ENCODE data around the gene SEL1L3. TPM values are rescaled to one million over a fixed set of nuclear protein-coding genes. Genes with fewer than 3 reads are reported as not detected.

The SEL1L3 gene
- total and polyA plus RNA-seq, 2 donors (not counting 1 experiment from before 2014, with no cell fraction given) = 13.2 to 56.3 TPM

DNA sequence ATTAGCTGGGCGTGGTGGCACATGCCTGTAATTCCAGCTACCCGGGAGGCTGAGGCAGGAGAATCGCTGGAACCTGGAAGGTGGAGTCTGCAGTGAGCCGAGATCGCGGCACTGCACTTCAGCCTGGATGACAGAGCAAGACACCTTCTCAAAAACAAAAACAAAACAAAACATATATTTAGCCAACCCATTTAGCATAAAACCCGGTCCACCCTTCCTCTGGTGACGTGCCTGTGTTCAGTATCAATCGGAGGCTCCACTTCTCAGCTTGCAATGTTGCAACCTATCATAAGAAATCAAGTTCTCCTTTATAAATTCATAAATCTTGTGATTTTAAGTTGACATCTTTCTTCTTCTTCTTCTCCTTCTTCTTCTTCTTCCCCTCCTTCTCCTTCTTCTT lies 133.2 kb downstream of the SEL1L3 start:
- no peak for DNase-seq (ENCODE audit: low read depth in 2 of 2)

DNA sequence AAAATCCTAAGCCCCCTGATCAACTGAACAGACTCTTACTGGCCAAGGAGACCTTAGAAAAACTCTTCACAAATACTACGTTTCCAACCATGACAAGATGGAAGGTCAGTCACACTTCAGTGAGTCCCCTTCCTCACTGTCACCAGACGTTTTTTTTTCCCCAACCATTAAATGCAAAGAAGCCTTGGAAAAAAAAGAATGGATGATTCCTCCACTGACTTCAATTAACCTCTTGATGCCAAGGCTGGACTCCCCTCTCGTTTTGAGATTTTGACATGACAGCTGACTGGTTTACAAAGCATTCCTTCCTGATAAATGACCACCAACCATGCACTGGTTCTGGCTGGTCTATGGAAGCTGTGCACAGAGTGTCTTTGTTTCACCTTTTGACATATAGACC lies 133.9 kb downstream of the SEL1L3 start:
- no peaks in the 10 kb centered on the region for H3K36me3 ChIP-seq (ENCODE audit: control insufficient read depth, insufficient read depth, low read length)
- TF ChIP-seq EZH2 (IDR thresholded peaks at IDR 0.05; ENCODE audit: low read length, missing control alignments) = no peak
- TF ChIP-seq, protein P1, sequence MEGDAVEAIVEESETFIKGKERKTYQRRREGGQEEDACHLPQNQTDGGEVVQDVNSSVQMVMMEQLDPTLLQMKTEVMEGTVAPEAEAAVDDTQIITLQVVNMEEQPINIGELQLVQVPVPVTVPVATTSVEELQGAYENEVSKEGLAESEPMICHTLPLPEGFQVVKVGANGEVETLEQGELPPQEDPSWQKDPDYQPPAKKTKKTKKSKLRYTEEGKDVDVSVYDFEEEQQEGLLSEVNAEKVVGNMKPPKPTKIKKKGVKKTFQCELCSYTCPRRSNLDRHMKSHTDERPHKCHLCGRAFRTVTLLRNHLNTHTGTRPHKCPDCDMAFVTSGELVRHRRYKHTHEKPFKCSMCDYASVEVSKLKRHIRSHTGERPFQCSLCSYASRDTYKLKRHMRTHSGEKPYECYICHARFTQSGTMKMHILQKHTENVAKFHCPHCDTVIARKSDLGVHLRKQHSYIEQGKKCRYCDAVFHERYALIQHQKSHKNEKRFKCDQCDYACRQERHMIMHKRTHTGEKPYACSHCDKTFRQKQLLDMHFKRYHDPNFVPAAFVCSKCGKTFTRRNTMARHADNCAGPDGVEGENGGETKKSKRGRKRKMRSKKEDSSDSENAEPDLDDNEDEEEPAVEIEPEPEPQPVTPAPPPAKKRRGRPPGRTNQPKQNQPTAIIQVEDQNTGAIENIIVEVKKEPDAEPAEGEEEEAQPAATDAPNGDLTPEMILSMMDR (conservative IDR thresholded peaks at IDR 0.05 in 1 of 2, IDR thresholded peaks at IDR 0.05 in 1 of 2; ENCODE audit: low read depth in 1 of 2, low read length in 2 of 2) = no peak

More for the DNA sequence above, 133.2 kb downstream of the SEL1L3 start:
- no peaks in the 10 kb centered on the region for H3K9me3 ChIP-seq (ENCODE audit: control insufficient read depth, insufficient read depth, low read depth, low read length)
- no peaks in the 10 kb centered on the region for H3K4me1 ChIP-seq (ENCODE audit: control insufficient read depth, extremely low read depth, insufficient read depth, low read length)
- no peaks in the 10 kb centered on the region for H3K27me3 ChIP-seq (ENCODE audit: control insufficient read depth, insufficient read depth, low read length)
- H3K4me2 ChIP-seq (ENCODE audit: extremely low read depth, insufficient read depth, low read length) = no peak overlapping the region
- H3K4me3 ChIP-seq (replicated peaks in 1 of 4; ENCODE audit: control extremely low read depth in 1 of 4, insufficient read depth in 1 of 4, low read depth in 3 of 4, low read length in 4 of 4) = no peak overlapping the region
- H3K36me3 ChIP-seq (ENCODE audit: control insufficient read depth, insufficient read depth, low read length) = no peaks in the 10 kb centered on the region
- no peak for TF ChIP-seq EZH2 (IDR thresholded peaks at IDR 0.05; ENCODE audit: low read length, missing control alignments)
- TF ChIP-seq, protein P1 (conservative IDR thresholded peaks at IDR 0.05 in 1 of 2, IDR thresholded peaks at IDR 0.05 in 1 of 2; ENCODE audit: low read depth in 1 of 2, low read length in 2 of 2) = no peak
- H3K79me2 ChIP-seq (ENCODE audit: control insufficient read depth, insufficient read depth, low read length) = no peaks in the 10 kb centered on the region
- H2AFZ ChIP-seq (ENCODE audit: low read length) = no peak overlapping the region
- H4K20me1 ChIP-seq (ENCODE audit: control insufficient read depth, extremely low read depth, insufficient read depth, low read length) = no peaks in the 10 kb centered on the region
- no peak overlapping the region for H3K9ac ChIP-seq (ENCODE audit: insufficient read depth, low read length)
- H3K27ac ChIP-seq (ENCODE audit: insufficient read depth, low read length) = no peak overlapping the region

DNA sequence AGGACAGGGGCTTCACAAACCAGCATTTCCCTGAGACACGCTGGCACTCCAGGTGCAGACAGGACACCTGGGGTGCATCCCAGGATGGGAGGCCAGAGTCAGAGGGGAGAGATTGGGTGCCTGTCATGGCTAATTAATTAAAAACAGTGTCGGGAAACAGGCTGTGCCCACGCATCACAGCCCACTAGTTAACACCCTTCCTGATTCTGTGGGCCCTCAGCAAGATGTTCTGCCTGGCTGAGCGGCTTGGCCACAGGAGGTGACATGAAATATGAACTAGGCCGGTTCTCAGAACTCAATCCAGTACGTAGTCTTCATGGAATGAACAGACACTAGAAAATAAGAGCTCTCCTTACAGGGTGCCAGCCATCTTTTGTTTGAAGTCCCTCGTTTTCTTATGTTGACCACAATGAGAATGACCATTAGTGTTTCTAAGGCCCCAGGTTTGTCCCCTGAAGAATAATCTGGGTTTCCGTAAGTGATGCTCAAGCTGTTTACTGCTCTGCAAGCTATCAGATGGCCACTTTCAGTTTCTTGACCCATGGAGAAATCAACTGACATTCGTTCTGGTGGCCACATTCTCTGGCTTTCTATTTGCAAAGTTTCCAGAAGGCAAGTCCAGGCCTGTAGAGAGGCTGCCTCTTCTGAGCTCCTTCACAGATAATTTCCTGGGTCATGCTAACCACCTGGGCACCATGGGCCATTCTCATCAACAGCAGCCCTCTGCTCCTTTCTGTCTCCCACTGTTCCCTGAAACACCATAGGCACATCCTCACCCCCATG lies 134.9 kb downstream of the SEL1L3 start:
- Histone ChIP-seq H4K20me1 (ENCODE audit: control insufficient read depth, extremely low read depth, insufficient read depth, low read length) (no peaks in the 10 kb centered on the region), H3K79me2 (ENCODE audit: control insufficient read depth, insufficient read depth, low read length) (no peaks in the 10 kb centered on the region), H3K4me1 (ENCODE audit: control insufficient read depth, extremely low read depth, insufficient read depth, low read length) (no peaks in the 10 kb centered on the region), H3K9ac (ENCODE audit: insufficient read depth, low read length) (no peak overlapping the region), H3K27ac (ENCODE audit: insufficient read depth, low read length) (no peak overlapping the region), H3K4me3 (replicated peaks in 1 of 4; ENCODE audit: control extremely low read depth in 1 of 4, insufficient read depth in 1 of 4, low read depth in 3 of 4, low read length in 4 of 4) (no peak overlapping the region), H2AFZ (ENCODE audit: low read length) (no peak overlapping the region), H3K9me3 (ENCODE audit: control insufficient read depth, insufficient read depth, low read depth, low read length) (no peaks in the 10 kb centered on the region), H3K4me2 (ENCODE audit: extremely low read depth, insufficient read depth, low read length) (no peak overlapping the region), H3K36me3 (ENCODE audit: control insufficient read depth, insufficient read depth, low read length) (no peaks in the 10 kb centered on the region), H3K27me3 (ENCODE audit: control insufficient read depth, insufficient read depth, low read length) (no peaks in the 10 kb centered on the region)
- DNase-seq (ENCODE audit: low read depth in 2 of 2) = no peak
- TF ChIP-seq EZH2 (IDR thresholded peaks at IDR 0.05; ENCODE audit: low read length, missing control alignments) = no peak
- TF ChIP-seq, protein P1 (conservative IDR thresholded peaks at IDR 0.05 in 1 of 2, IDR thresholded peaks at IDR 0.05 in 1 of 2; ENCODE audit: low read depth in 1 of 2, low read length in 2 of 2) = no peak

More for the DNA sequence above, 133.9 kb downstream of the SEL1L3 start:
- Histone ChIP-seq H3K4me2 (ENCODE audit: extremely low read depth, insufficient read depth, low read length) (no peak overlapping the region), H3K79me2 (ENCODE audit: control insufficient read depth, insufficient read depth, low read length) (no peaks in the 10 kb centered on the region), H3K9ac (ENCODE audit: insufficient read depth, low read length) (no peak overlapping the region), H2AFZ (ENCODE audit: low read length) (no peak overlapping the region), H3K27ac (ENCODE audit: insufficient read depth, low read length) (no peak overlapping the region), H4K20me1 (ENCODE audit: control insufficient read depth, extremely low read depth, insufficient read depth, low read length) (no peaks in the 10 kb centered on the region), H3K9me3 (ENCODE audit: control insufficient read depth, insufficient read depth, low read depth, low read length) (no peaks in the 10 kb centered on the region), H3K4me1 (ENCODE audit: control insufficient read depth, extremely low read depth, insufficient read depth, low read length) (no peaks in the 10 kb centered on the region), H3K4me3 (replicated peaks in 1 of 4; ENCODE audit: control extremely low read depth in 1 of 4, insufficient read depth in 1 of 4, low read depth in 3 of 4, low read length in 4 of 4) (no peak overlapping the region), H3K27me3 (ENCODE audit: control insufficient read depth, insufficient read depth, low read length) (no peaks in the 10 kb centered on the region)
- no peak for DNase-seq (ENCODE audit: low read depth in 2 of 2)
